ENCODE data around the gene WNK1.
"Not testable (repeated sequence)": the region's sequence is repeated elsewhere in the genome, so short reads cannot be mapped to it uniquely, and the experiment has no call there.

The WNK1 gene

GRCh38 chr12:779745-780734 lies 27.7 kb downstream of the WNK1 start:
- DNase-seq (ENCODE audit: low read depth): peak; percentile 92

GRCh38 chr12:780750-781379 lies 28.5 kb downstream of the WNK1 start:
- DNase-seq (ENCODE audit: low read depth): no peak

- DNase-seq (ENCODE audit: low read depth): no peak
These were observed 33.3 kb downstream of the WNK1 start for GRCh38 chr12:785706-786105.

GRCh38 chr12:788288-788687 lies 35.9 kb downstream of the WNK1 start:
- no peak for DNase-seq (ENCODE audit: low read depth)

GRCh38 chr12:788762-789161 lies 36.4 kb downstream of the WNK1 start:
- not testable (repeated sequence) for DNase-seq (ENCODE audit: low read depth)

GRCh38 chr12:789852-790563 lies 37.6 kb downstream of the WNK1 start:
- DNase-seq (ENCODE audit: low read depth): no peak

GRCh38 chr12:790608-791007 lies 38.2 kb downstream of the WNK1 start:
- no peak for DNase-seq (ENCODE audit: low read depth)

GRCh38 chr12:793037-793436 lies 40.7 kb downstream of the WNK1 start:
- peak; percentile 55 for DNase-seq (ENCODE audit: low read depth)

GRCh38 chr12:793711-794110 lies 41.3 kb downstream of the WNK1 start:
- no peak for DNase-seq (ENCODE audit: low read depth)

GRCh38 chr12:795305-795704 lies 42.9 kb downstream of the WNK1 start:
- no peak for DNase-seq (ENCODE audit: low read depth)

- DNase-seq (ENCODE audit: low read depth): no peak
These were observed 48.0 kb downstream of the WNK1 start for GRCh38 chr12:800401-800800.

GRCh38 chr12:802242-803120 lies 50.1 kb downstream of the WNK1 start:
- no peak for DNase-seq (ENCODE audit: low read depth)

GRCh38 chr12:805022-805632 lies 52.7 kb downstream of the WNK1 start:
- no peak for DNase-seq (ENCODE audit: low read depth)

GRCh38 chr12:806200-806791 lies 53.9 kb downstream of the WNK1 start:
- peak; percentile 84 for DNase-seq (ENCODE audit: low read depth)

- DNase-seq (ENCODE audit: low read depth): peak; percentile 34
These were observed 54.8 kb downstream of the WNK1 start for GRCh38 chr12:807041-807735.

GRCh38 chr12:810116-810515 lies 57.7 kb downstream of the WNK1 start:
- DNase-seq (ENCODE audit: low read depth): no peak

GRCh38 chr12:810671-811415 lies 58.5 kb downstream of the WNK1 start:
- no peak for DNase-seq (ENCODE audit: low read depth)

- DNase-seq (ENCODE audit: low read depth): no peak
These were observed 60.6 kb downstream of the WNK1 start for GRCh38 chr12:812950-813349.

GRCh38 chr12:817456-817855 lies 65.1 kb downstream of the WNK1 start:
- DNase-seq (ENCODE audit: low read depth): not testable (repeated sequence)
